Neural crest cell (in vitro differentiated cells): ENCODE measurements around the gene MMUT. TPM values are rescaled to one million over a fixed set of nuclear protein-coding genes. Genes with fewer than 3 reads are reported as not detected.
"Not testable (repeated sequence)": the region's sequence is repeated elsewhere in the genome, so short reads cannot be mapped to it uniquely, and the experiment has no call there.

ENCODE experiments used
- DNase-seq: peaks from one replicate; pipeline ENCODE4 v3.0.0; 2021; ENCODE audit warnings: low read depth, mixed read lengths, low spot score
- H3K27ac Mint-ChIP-seq: one replicate; pipeline ENCODE4 v1.8.0; 2021; ENCODE audit warnings: mild to moderate bottlenecking, mixed read lengths; ENCODE audit not compliant: unreplicated experiment
- H3K27me3 Mint-ChIP-seq: 2 replicates; pipeline ENCODE4 v1.8.0; 2021; ENCODE audit warnings: low read depth, mild to moderate bottlenecking, mixed read lengths
- H3K36me3 Mint-ChIP-seq: 2 replicates; pipeline ENCODE4 v1.8.0; 2021; ENCODE audit warnings: low read depth, mild to moderate bottlenecking, mixed read lengths
- H3K4me1 Mint-ChIP-seq: 2 replicates; pipeline ENCODE4 v1.8.0; 2021; ENCODE audit warnings: mixed read lengths
- H3K4me3 Mint-ChIP-seq: one replicate; pipeline ENCODE4 v1.8.0; 2021; ENCODE audit warnings: mild to moderate bottlenecking, mixed read lengths
- H3K9me3 Mint-ChIP-seq: 2 replicates; pipeline ENCODE4 v1.8.0; 2021; ENCODE audit warnings: mixed read lengths
- CTCF ChIP-seq: fragments of 200-600 bp; sonication (generic); conservative IDR thresholded peaks from 2 replicates; pipeline ENCODE4 v1.5.0; 2021; ENCODE audit warnings: antibody characterized with exemption, mild to moderate bottlenecking
- total RNA-seq: library from RNA; stranded (reverse); gene quantifications from 2 replicates; pipeline ENCODE4 v1.2.1, GENCODE V29; 2021

MMUT gene
- total RNA-seq, 1 donor from 2014 or later = 19.2 TPM

GRCh38 chr6:49499126-49499525, 36.1 kb upstream of the MMUT start:
- Mint-ChIP-seq H3K9me3 (no peaks in the 10 kb centered on the region), H3K4me1 (no peaks in the 10 kb centered on the region), H3K4me3 (no peak overlapping the region), H3K27ac (no peak overlapping the region), H3K27me3 (peaks cover 12% of the 10 kb centered on the region), H3K36me3 (no peaks in the 10 kb centered on the region)
- no peak for DNase-seq
- no peak for TF ChIP-seq CTCF

GRCh38 chr6:49497304-49497703, 34.3 kb upstream of the MMUT start:
- no peaks in the 10 kb centered on the region for H3K36me3 Mint-ChIP-seq
- H3K4me3 Mint-ChIP-seq = no peak overlapping the region
- no peaks in the 10 kb centered on the region for H3K4me1 Mint-ChIP-seq
- no peak overlapping the region for H3K27ac Mint-ChIP-seq
- no peak for DNase-seq
- no peak for TF ChIP-seq CTCF
- peaks cover 9% of the 10 kb centered on the region for H3K27me3 Mint-ChIP-seq
- no peaks in the 10 kb centered on the region for H3K9me3 Mint-ChIP-seq

GRCh38 chr6:49490633-49491032, 27.6 kb upstream of the MMUT start:
- Mint-ChIP-seq H3K4me1 (no peaks in the 10 kb centered on the region), H3K27ac (no peak overlapping the region), H3K36me3 (peaks cover 10% of the 10 kb centered on the region), H3K9me3 (no peaks in the 10 kb centered on the region), H3K4me3 (no peak overlapping the region), H3K27me3 (no peaks in the 10 kb centered on the region)
- TF ChIP-seq CTCF = no peak
- no peak for DNase-seq

- H3K9me3 Mint-ChIP-seq, H3K27me3 Mint-ChIP-seq, H3K4me1 Mint-ChIP-seq, H3K27ac Mint-ChIP-seq, H3K4me3 Mint-ChIP-seq, DNase-seq: not testable (repeated sequence)
- H3K36me3 Mint-ChIP-seq = peaks cover 16% of the 10 kb centered on the region
Measured at GRCh38 chr6:49483380-49483779, 20.3 kb upstream of the MMUT start.

- H3K4me3 Mint-ChIP-seq, H3K4me1 Mint-ChIP-seq, H3K27ac Mint-ChIP-seq, DNase-seq, H3K9me3 Mint-ChIP-seq, H3K27me3 Mint-ChIP-seq: not testable (repeated sequence)
- peaks cover 23% of the 10 kb centered on the region for H3K36me3 Mint-ChIP-seq
Measured at GRCh38 chr6:49481846-49482245, 18.8 kb upstream of the MMUT start.

- Mint-ChIP-seq H3K27ac (no peak overlapping the region), H3K27me3 (no peaks in the 10 kb centered on the region), H3K4me1 (no peaks in the 10 kb centered on the region), H3K4me3 (no peak overlapping the region), H3K36me3 (peaks cover 42% of the 10 kb centered on the region), H3K9me3 (no peaks in the 10 kb centered on the region)
- no peak for DNase-seq
- no peak for TF ChIP-seq CTCF
Measured at GRCh38 chr6:49479308-49479970, 16.4 kb upstream of the MMUT start.

- H3K9me3 Mint-ChIP-seq, DNase-seq, H3K4me3 Mint-ChIP-seq, H3K27me3 Mint-ChIP-seq, H3K4me1 Mint-ChIP-seq, H3K27ac Mint-ChIP-seq: not testable (repeated sequence)
- H3K36me3 Mint-ChIP-seq = peaks cover 44% of the 10 kb centered on the region
Measured at GRCh38 chr6:49476564-49476963, 13.5 kb upstream of the MMUT start.
